Epithelial cell of proximal tubule (primary cell): ENCODE results near the gene AGXT2. TPM values are rescaled to one million over a fixed set of nuclear protein-coding genes. Genes with fewer than 3 reads are reported as not detected.

ENCODE experiments used
- DNase-seq: peaks from one replicate; pipeline ENCODE4 v3.0.0-alpha.2; 2011; ENCODE audit warnings: low read depth
- H3K4me3 ChIP-seq: 2 replicates; pipeline ENCODE4 v1.5.1; 2011; ENCODE audit warnings: low read depth, mild to moderate bottlenecking, low read length
- total RNA-seq: library from RNA; depleted of rRNA; stranded (reverse); fragments of >200 nt; gene quantifications from 2 replicates; pipeline ENCODE4 v1.2.3, GENCODE V29; 2015
- TF ChIP-seq, protein P1 (sequence below): conservative IDR thresholded peaks from 2 replicates; pipeline ENCODE4 v1.5.1; 2012; ENCODE audit warnings: low read depth, mild to moderate bottlenecking, low read length

AGXT2 gene
- total RNA-seq, 1 donor from 2014 or later = not detected

GRCh38 chr5:34996261-34996660 is 51.5 kb downstream of the AGXT2 start:
- no peak overlapping the region for H3K4me3 ChIP-seq
- TF ChIP-seq, protein P1, sequence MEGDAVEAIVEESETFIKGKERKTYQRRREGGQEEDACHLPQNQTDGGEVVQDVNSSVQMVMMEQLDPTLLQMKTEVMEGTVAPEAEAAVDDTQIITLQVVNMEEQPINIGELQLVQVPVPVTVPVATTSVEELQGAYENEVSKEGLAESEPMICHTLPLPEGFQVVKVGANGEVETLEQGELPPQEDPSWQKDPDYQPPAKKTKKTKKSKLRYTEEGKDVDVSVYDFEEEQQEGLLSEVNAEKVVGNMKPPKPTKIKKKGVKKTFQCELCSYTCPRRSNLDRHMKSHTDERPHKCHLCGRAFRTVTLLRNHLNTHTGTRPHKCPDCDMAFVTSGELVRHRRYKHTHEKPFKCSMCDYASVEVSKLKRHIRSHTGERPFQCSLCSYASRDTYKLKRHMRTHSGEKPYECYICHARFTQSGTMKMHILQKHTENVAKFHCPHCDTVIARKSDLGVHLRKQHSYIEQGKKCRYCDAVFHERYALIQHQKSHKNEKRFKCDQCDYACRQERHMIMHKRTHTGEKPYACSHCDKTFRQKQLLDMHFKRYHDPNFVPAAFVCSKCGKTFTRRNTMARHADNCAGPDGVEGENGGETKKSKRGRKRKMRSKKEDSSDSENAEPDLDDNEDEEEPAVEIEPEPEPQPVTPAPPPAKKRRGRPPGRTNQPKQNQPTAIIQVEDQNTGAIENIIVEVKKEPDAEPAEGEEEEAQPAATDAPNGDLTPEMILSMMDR = no peak
- peak; percentile 18 for DNase-seq

DNA sequence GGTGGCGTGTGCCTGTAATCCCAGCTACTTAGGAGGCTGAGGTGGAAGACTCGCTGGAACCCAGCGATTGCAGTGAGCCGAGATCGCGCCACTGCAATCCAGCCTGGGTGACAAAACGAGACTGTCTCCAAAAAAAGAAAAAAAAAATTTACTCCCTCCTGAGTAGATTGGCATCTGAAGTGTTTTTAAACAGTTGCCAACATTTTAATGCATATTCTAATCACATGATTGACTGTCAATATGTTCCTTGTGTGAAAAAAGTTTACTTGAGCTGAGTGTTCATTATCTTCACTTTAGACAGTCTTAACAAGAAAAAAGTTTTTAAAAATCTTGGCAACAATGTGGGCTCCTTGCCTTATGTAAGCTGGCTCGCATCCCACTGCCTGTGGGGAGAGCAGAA is 53.8 kb downstream of the AGXT2 start:
- no peak for DNase-seq
- TF ChIP-seq, protein P1 = no peak
- H3K4me3 ChIP-seq = no peak overlapping the region

DNA sequence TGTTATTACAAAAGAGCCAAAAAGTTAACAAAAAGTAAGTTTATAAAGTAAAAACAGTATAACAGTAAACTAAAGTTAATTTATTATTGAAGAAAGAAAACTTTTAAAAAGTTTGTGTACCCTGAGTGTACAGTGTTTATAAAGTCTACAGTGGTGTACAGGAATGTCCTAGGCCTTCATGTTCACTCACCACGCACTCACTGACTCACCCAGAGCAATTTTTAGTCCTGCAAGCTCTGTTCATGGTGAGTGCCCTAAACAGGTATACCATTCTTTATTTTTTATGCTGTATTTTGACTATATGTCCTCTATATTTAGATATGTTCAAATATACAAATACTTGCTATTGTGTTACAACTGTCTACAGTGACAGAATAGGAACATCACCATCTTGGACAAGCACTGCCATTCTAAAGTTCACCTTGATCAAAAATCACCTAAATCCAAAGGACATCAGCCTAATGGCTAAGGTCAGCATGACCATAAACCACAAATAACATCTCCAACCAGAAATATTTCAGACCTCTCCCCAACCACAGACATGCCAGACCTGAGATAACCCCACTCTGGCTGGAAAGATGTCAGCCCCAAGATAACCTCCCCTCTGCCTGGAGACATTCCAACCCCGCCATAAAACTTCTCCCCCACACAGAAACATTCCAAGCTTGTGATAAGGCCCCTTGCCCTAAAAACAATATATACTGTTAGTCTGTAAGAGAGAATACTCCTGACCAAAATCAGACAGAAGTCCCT is 56.1 kb downstream of the AGXT2 start:
- TF ChIP-seq, protein P1 = no peak
- H3K4me3 ChIP-seq = no peak overlapping the region
- no peak for DNase-seq

DNA sequence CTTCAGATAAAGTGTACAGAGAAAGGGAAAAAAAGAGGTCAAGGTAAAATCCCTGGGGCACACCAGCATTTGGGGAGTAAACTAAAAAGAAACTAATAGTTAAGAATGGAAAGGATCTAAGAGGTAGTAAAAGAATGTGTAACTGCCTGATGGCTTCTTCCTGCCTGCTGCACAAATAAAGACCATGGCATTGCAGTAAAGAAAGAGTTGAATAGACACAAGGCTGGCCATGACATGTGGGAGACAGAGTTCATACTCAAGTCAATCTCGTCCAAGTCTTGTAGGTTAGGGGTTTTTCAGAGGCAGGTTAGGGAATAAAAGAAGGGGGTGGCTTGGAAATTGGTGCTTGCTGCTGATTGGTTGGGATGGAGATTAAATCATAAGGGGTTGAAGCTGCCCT is 60.8 kb downstream of the AGXT2 start:
- H3K4me3 ChIP-seq = no peak overlapping the region
- no peak for DNase-seq
- TF ChIP-seq, protein P1 = no peak

DNA sequence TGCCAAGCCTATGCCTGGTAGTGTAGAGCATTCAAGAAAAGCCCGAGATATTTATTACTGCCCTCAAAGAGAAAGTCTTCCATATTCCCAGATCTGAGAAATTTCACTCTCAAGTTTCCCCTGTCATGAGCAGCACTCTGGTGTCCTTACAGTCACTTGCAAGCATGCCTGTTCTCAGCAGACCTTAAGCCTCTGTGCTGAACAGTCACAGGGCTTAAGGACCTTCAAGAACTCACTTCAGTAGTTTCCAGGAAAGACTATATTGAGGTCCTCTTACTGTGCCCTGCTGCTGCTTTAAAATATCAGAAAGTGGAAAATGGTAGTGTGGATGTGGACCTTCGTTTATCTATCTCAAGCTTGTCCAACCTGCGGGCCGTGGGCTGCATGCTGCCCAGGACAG is 64.9 kb downstream of the AGXT2 start:
- no peak overlapping the region for H3K4me3 ChIP-seq
- DNase-seq = no peak
- TF ChIP-seq, protein P1 = no peak

DNA sequence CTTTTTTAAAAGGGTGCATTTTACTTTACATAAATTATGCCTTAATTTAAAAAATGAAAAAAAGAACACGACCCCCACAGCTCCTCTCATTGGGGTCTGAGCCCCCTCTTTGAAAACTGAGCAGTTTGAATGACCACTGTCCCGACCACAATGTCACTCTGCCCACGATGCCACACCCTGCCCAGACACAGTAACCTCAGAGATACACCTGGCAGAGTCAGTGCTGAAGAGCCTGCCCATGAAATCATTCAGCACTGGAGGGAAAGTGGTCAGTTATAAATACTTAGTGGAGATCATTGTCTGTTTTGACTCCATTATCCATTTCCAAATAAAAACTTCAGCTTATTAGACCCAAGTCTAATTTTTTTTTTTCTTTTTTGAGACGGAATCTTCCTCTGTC is 69.1 kb downstream of the AGXT2 start:
- DNase-seq = no peak
- TF ChIP-seq, protein P1 = no peak
- H3K4me3 ChIP-seq = no peak overlapping the region
